Dendritic cell treated with granulocyte-macrophage colony-stimulating factor and Interleukin-4, amounts not matched to agents 40 ng/mL and 50 ng/mL, for 4 days (primary cell): ENCODE results near the gene VEZT.
"Not testable (repeated sequence)": the region's sequence is repeated elsewhere in the genome, so short reads cannot be mapped to it uniquely, and the experiment has no call there.

ENCODE experiments used
- H3K27ac Mint-ChIP-seq: one replicate; pipeline ENCODE4 v1.8.0; 2022; ENCODE audit warnings: mild to moderate bottlenecking, mixed read lengths
- H3K27me3 Mint-ChIP-seq: one replicate; pipeline ENCODE4 v1.8.0; 2022; ENCODE audit warnings: mild to moderate bottlenecking, mixed read lengths
- H3K36me3 Mint-ChIP-seq: one replicate; pipeline ENCODE4 v1.8.0; 2022; ENCODE audit warnings: low read depth, mixed read lengths
- H3K4me1 Mint-ChIP-seq: one replicate; pipeline ENCODE4 v1.8.0; 2022; ENCODE audit warnings: low read depth, mixed read lengths
- H3K4me3 Mint-ChIP-seq: one replicate; pipeline ENCODE4 v1.8.0; 2022; ENCODE audit warnings: mild to moderate bottlenecking, moderate library complexity, mixed read lengths
- H3K9me3 Mint-ChIP-seq: one replicate; pipeline ENCODE4 v1.8.0; 2022; ENCODE audit warnings: mixed read lengths
- intact Hi-C: fragments of 100-400 bp; cut with micrococcal nuclease; formaldehyde crosslinking; loops from one replicate; pipeline ENCODE4 v1.15.0; 2022

VEZT gene

GRCh38 chr12:95187865-95188415 is 29.7 kb upstream of the VEZT start:
- intact Hi-C loops, result no loop called here
- H3K4me1 Mint-ChIP-seq, result peaks cover 37% of the 10 kb centered on the region
- H3K36me3 Mint-ChIP-seq, result no peaks in the 10 kb centered on the region
- H3K27ac Mint-ChIP-seq, result no peak overlapping the region
- H3K27me3 Mint-ChIP-seq, result no peaks in the 10 kb centered on the region
- no peak overlapping the region for H3K4me3 Mint-ChIP-seq
- no peaks in the 10 kb centered on the region for H3K9me3 Mint-ChIP-seq

GRCh38 chr12:95191060-95191696 is 26.4 kb upstream of the VEZT start:
- Mint-ChIP-seq H3K9me3 (no peaks in the 10 kb centered on the region), H3K36me3 (no peaks in the 10 kb centered on the region), H3K4me3 (no peak overlapping the region), H3K4me1 (peaks cover 13% of the 10 kb centered on the region), H3K27ac (no peak overlapping the region), H3K27me3 (no peaks in the 10 kb centered on the region)
- intact Hi-C loops, result no loop called here

- Mint-ChIP-seq H3K27me3 (no peaks in the 10 kb centered on the region), H3K4me1 (peaks cover 10% of the 10 kb centered on the region), H3K27ac (no peak overlapping the region), H3K9me3 (no peaks in the 10 kb centered on the region), H3K36me3 (no peaks in the 10 kb centered on the region), H3K4me3 (no peak overlapping the region)
- intact Hi-C loops, result no loop called here
Measured at GRCh38 chr12:95192271-95192670, 25.3 kb upstream of the VEZT start.

- H3K4me1 Mint-ChIP-seq, result peaks cover 6% of the 10 kb centered on the region
- no peaks in the 10 kb centered on the region for H3K27me3 Mint-ChIP-seq
- no peaks in the 10 kb centered on the region for H3K36me3 Mint-ChIP-seq
- intact Hi-C loops, result no loop called here
- no peak overlapping the region for H3K27ac Mint-ChIP-seq
- no peak overlapping the region for H3K4me3 Mint-ChIP-seq
- H3K9me3 Mint-ChIP-seq, result no peaks in the 10 kb centered on the region
Measured at GRCh38 chr12:95193139-95193538, 24.5 kb upstream of the VEZT start.

GRCh38 chr12:95195122-95195521 is 22.5 kb upstream of the VEZT start:
- no peaks in the 10 kb centered on the region for H3K9me3 Mint-ChIP-seq
- intact Hi-C loops, result no loop called here
- no peak overlapping the region for H3K4me3 Mint-ChIP-seq
- H3K4me1 Mint-ChIP-seq, result peaks cover 6% of the 10 kb centered on the region
- no peaks in the 10 kb centered on the region for H3K36me3 Mint-ChIP-seq
- no peak overlapping the region for H3K27ac Mint-ChIP-seq
- H3K27me3 Mint-ChIP-seq, result no peaks in the 10 kb centered on the region

- H3K4me1 Mint-ChIP-seq, result peaks cover 12% of the 10 kb centered on the region
- H3K27me3 Mint-ChIP-seq, H3K9me3 Mint-ChIP-seq, H3K27ac Mint-ChIP-seq, H3K36me3 Mint-ChIP-seq, H3K4me3 Mint-ChIP-seq, intact Hi-C loops: not testable (repeated sequence)
Measured at GRCh38 chr12:95196875-95197569, 20.6 kb upstream of the VEZT start.

- H3K27ac Mint-ChIP-seq, result no peak overlapping the region
- no peaks in the 10 kb centered on the region for H3K9me3 Mint-ChIP-seq
- no peaks in the 10 kb centered on the region for H3K27me3 Mint-ChIP-seq
- no peak overlapping the region for H3K4me3 Mint-ChIP-seq
- peaks cover 10% of the 10 kb centered on the region for H3K4me1 Mint-ChIP-seq
- intact Hi-C loops, result no loop called here
- H3K36me3 Mint-ChIP-seq, result no peaks in the 10 kb centered on the region
Measured at GRCh38 chr12:95197636-95198035, 20.0 kb upstream of the VEZT start.

- Mint-ChIP-seq H3K9me3 (no peaks in the 10 kb centered on the region), H3K36me3 (no peaks in the 10 kb centered on the region), H3K4me3 (no peak overlapping the region), H3K27ac (no peak overlapping the region), H3K4me1 (peaks cover 18% of the 10 kb centered on the region), H3K27me3 (no peaks in the 10 kb centered on the region)
- intact Hi-C loops, result no loop called here
Measured at GRCh38 chr12:95198914-95199313, 18.7 kb upstream of the VEZT start.

GRCh38 chr12:95200128-95200894 is 17.3 kb upstream of the VEZT start:
- intact Hi-C loops, result loop anchor here (10.0 kb wide), 1 partner anchor 1704 kb away; the partner anchor contains the start of gene NEDD1
- Mint-ChIP-seq H3K27ac (no peak overlapping the region), H3K9me3 (no peaks in the 10 kb centered on the region), H3K4me1 (peaks cover 31% of the 10 kb centered on the region), H3K4me3 (no peak overlapping the region), H3K27me3 (no peaks in the 10 kb centered on the region), H3K36me3 (no peaks in the 10 kb centered on the region)

- Mint-ChIP-seq H3K27me3 (no peaks in the 10 kb centered on the region), H3K27ac (no peak overlapping the region), H3K4me1 (peaks cover 40% of the 10 kb centered on the region), H3K9me3 (no peaks in the 10 kb centered on the region), H3K4me3 (no peak overlapping the region), H3K36me3 (no peaks in the 10 kb centered on the region)
- intact Hi-C loops, result loop anchor here (10.0 kb wide), 1 partner anchor 1704 kb away; the partner anchor contains the start of gene NEDD1
Measured at GRCh38 chr12:95201056-95201670, 16.4 kb upstream of the VEZT start.

GRCh38 chr12:95202691-95203486 is 14.7 kb upstream of the VEZT start:
- Mint-ChIP-seq H3K36me3 (peaks cover 10% of the 10 kb centered on the region), H3K27ac (peak overlapping the region; percentile 73), H3K9me3 (peaks cover 8% of the 10 kb centered on the region), H3K4me1 (peaks cover 57% of the 10 kb centered on the region), H3K27me3 (no peaks in the 10 kb centered on the region), H3K4me3 (no peak overlapping the region)
- intact Hi-C loops, result loop anchor here (10.0 kb wide), 1 partner anchor 1702 kb away; the partner anchor contains the start of gene NEDD1

- Mint-ChIP-seq H3K9me3 (peaks cover 8% of the 10 kb centered on the region), H3K4me1 (peaks cover 58% of the 10 kb centered on the region), H3K36me3 (peaks cover 11% of the 10 kb centered on the region), H3K27me3 (no peaks in the 10 kb centered on the region), H3K4me3 (no peak overlapping the region), H3K27ac (peak overlapping the region; percentile 73)
- intact Hi-C loops, result loop anchor here (10.0 kb wide), 1 partner anchor 1701 kb away; the partner anchor contains the start of gene NEDD1
Measured at GRCh38 chr12:95203487-95204030, 14.0 kb upstream of the VEZT start.
